PFSK-1 (cell line): ENCODE measurements around the gene ADAMTSL5.

Source experiments
- POLR2AphosphoS5 ChIP-seq: IDR thresholded peaks from 2 replicates; pipeline ENCODE4 v1.6.1; 2012; ENCODE audit warnings: low read depth, mild to moderate bottlenecking, control low read depth, low read length, moderate library complexity
- SIN3A ChIP-seq: IDR thresholded peaks from 2 replicates; pipeline ENCODE4 v1.6.1; 2012; ENCODE audit warnings: mild to moderate bottlenecking, low read length, moderate library complexity, borderline replicate concordance; ENCODE audit not compliant: insufficient read depth
- TAF1 ChIP-seq: IDR thresholded peaks from 2 replicates; pipeline ENCODE4 v1.6.1; 2012; ENCODE audit warnings: low read length, control low read depth, borderline replicate concordance; ENCODE audit not compliant: insufficient read depth
- TF ChIP-seq, protein P1 (sequence below), 2 experiments: IDR thresholded peaks; 2 replicates each; pipeline versions ENCODE4 v1.6.1 to v1.8.0; 2011 to 2012; ENCODE audit warnings: low read depth in 2 of 2, low read length in 2 of 2, control low read depth in 1 of 2, inconsistent platforms in 1 of 2, mild to moderate bottlenecking in 1 of 2, moderate library complexity in 1 of 2; ENCODE audit not compliant: insufficient read depth in 1 of 2

DNA sequence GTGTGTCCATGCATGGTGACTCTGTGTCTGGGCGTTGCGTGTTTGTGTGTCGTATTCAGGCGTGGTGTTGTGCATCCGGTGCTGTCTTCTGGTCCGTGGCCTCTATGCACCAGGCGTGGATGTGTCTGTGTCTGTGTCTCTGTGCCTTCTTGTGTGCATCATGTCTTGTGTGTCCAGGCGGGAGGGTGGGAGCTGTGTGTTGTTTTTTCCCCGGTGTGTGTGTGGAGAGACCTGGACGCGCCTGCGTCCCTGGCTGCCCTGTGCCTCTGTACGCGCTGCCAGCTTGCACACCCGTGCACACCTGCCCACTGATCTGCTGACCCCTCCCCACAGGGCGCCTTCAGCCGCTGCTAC lies 12.1 kb upstream of the ADAMTSL5 start:
- no peak for TF ChIP-seq TAF1
- no peak for TF ChIP-seq POLR2AphosphoS5
- TF ChIP-seq, protein P1, sequence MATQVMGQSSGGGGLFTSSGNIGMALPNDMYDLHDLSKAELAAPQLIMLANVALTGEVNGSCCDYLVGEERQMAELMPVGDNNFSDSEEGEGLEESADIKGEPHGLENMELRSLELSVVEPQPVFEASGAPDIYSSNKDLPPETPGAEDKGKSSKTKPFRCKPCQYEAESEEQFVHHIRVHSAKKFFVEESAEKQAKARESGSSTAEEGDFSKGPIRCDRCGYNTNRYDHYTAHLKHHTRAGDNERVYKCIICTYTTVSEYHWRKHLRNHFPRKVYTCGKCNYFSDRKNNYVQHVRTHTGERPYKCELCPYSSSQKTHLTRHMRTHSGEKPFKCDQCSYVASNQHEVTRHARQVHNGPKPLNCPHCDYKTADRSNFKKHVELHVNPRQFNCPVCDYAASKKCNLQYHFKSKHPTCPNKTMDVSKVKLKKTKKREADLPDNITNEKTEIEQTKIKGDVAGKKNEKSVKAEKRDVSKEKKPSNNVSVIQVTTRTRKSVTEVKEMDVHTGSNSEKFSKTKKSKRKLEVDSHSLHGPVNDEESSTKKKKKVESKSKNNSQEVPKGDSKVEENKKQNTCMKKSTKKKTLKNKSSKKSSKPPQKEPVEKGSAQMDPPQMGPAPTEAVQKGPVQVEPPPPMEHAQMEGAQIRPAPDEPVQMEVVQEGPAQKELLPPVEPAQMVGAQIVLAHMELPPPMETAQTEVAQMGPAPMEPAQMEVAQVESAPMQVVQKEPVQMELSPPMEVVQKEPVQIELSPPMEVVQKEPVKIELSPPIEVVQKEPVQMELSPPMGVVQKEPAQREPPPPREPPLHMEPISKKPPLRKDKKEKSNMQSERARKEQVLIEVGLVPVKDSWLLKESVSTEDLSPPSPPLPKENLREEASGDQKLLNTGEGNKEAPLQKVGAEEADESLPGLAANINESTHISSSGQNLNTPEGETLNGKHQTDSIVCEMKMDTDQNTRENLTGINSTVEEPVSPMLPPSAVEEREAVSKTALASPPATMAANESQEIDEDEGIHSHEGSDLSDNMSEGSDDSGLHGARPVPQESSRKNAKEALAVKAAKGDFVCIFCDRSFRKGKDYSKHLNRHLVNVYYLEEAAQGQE (IDR thresholded peaks at IDR 0.05; ENCODE audit: insufficient read depth in 1 of 2, low read depth in 2 of 2, low read length in 2 of 2) = no peak
- no peak for TF ChIP-seq SIN3A
